PC-9 (cell line): Measurements from ENCODE around the gene MYBPC3. TPM values are rescaled to one million over a fixed set of nuclear protein-coding genes. Genes with fewer than 3 reads are reported as not detected.

Source experiments
- BruUV-seq: library from RNA; stranded (reverse); fragments of 400-500 nt; replicated peaks from 2 replicates; lab custom pipeline; 2021; lab: Mats Ljungman, UMichigan
- CTCF ChIA-PET: fragments of 300-600 bp; sonication (Branson Sonifier 250); formaldehyde crosslinking; loops from one replicate; lab custom pipeline; 2022; ENCODE audit warnings: antibody characterized with exemption; lab: Charles Lee
- POLR2A ChIA-PET: fragments of 300-600 bp; sonication (Branson Sonifier 250); formaldehyde crosslinking; loops from one replicate; lab custom pipeline; 2022; ENCODE audit warnings: antibody characterized with exemption; ENCODE audit not compliant: unreplicated experiment; lab: Charles Lee
- DNase-seq, 2 experiments: peaks; one replicate each; pipeline versions ENCODE4 v3.0.0 to v3.0.0-alpha.2; 2015 to 2022; ENCODE audit warnings: mixed read lengths in 1 of 2
- H2AFZ ChIP-seq: fragments of 200-600 bp; sonication (generic); 2 replicates; pipeline ENCODE4 v1.8.1; 2017; ENCODE audit warnings: antibody characterized with exemption
- H3F3A ChIP-seq: fragments of 200-600 bp; sonication (generic); 2 replicates; pipeline ENCODE4 v1.8.1; 2017; ENCODE audit warnings: antibody characterized with exemption, mild to moderate bottlenecking, low read depth; ENCODE audit not compliant: insufficient read depth
- H3K27ac ChIP-seq: fragments of 200-600 bp; sonication (generic); 2 replicates; pipeline ENCODE4 v1.6.1; 2016; ENCODE audit warnings: mixed run types
- H3K27me3 ChIP-seq: fragments of 200-600 bp; sonication (generic); 2 replicates; pipeline ENCODE4 v1.6.1; 2016; ENCODE audit warnings: low read depth, mixed run types; ENCODE audit not compliant: insufficient read depth
- H3K36me3 ChIP-seq: fragments of 200-600 bp; sonication (generic); 2 replicates; pipeline ENCODE4 v1.6.1; 2016; ENCODE audit warnings: low read depth, mixed run types
- H3K4me1 ChIP-seq: fragments of 200-600 bp; sonication (generic); replicated peaks from 2 replicates; pipeline ENCODE4 v1.6.1; 2016; ENCODE audit warnings: mixed run types; ENCODE audit not compliant: insufficient read depth
- H3K4me2 ChIP-seq: fragments of 200-600 bp; sonication (generic); 2 replicates; pipeline ENCODE4 v1.6.1; 2017; ENCODE audit warnings: mixed run types
- H3K4me3 ChIP-seq: fragments of 200-600 bp; sonication (generic); 2 replicates; pipeline ENCODE4 v1.6.1; 2016; ENCODE audit warnings: mixed run types
- H3K79me2 ChIP-seq: fragments of 200-600 bp; sonication (generic); 2 replicates; pipeline ENCODE4 v1.6.1; 2017; ENCODE audit warnings: low read depth, mixed run types
- H3K9me2 ChIP-seq: fragments of 200-600 bp; sonication (generic); 2 replicates; pipeline ENCODE4 v1.8.1; 2017; ENCODE audit warnings: mild to moderate bottlenecking; ENCODE audit not compliant: insufficient read depth
- H3K9me3 ChIP-seq: fragments of 200-600 bp; sonication (generic); 2 replicates; pipeline ENCODE4 v1.8.1; 2016; ENCODE audit warnings: low read depth; ENCODE audit not compliant: insufficient read depth
- H4K20me1 ChIP-seq: fragments of 200-600 bp; sonication (generic); 2 replicates; pipeline ENCODE4 v1.8.1; 2017; ENCODE audit not compliant: insufficient read depth
- EZH2 ChIP-seq: fragments of 200-600 bp; sonication (generic); IDR thresholded peaks from 2 replicates; pipeline ENCODE4 v1.8.0; 2017; ENCODE audit warnings: antibody characterized with exemption, low read depth
- intact Hi-C: fragments of 100-400 bp; cut with micrococcal nuclease; formaldehyde crosslinking; loops from one replicate; pipeline ENCODE4 v1.10.0; 2022; ENCODE audit not compliant: unreplicated experiment
- total RNA-seq: library from RNA; stranded (reverse); gene quantifications from 2 replicates; pipeline ENCODE4 v1.2.3, GENCODE V29; 2021
- TF ChIP-seq, protein P1 (sequence below): fragments of 200-600 bp; sonication (generic); conservative IDR thresholded peaks from 2 replicates; pipeline ENCODE4 v1.6.1; 2017; ENCODE audit warnings: mixed run types, antibody characterized with exemption, mild to moderate bottlenecking, moderate library complexity

MYBPC3 gene
- total RNA-seq, 1 experiment from 2014 or later, result not detected

DNA sequence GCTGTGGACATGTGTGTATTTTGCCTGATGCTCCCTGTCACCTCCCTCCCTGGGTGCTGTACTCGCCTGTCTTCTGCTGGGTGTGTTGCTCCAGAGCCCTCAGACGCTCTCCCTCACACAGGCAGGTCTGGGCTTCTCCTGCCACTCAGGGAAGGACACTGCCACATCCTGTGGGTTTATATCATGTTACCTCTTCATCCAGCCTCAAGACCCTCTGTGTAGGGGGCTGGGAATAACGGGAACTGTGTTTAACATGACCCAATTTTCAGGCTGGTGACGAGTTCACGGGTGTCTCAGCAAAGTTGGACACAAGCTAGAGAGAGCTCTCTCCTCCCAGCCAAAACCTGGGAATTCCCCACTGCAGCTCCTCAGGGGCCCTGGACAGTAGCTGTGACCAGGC is 24.6 kb downstream of the MYBPC3 start:
- no peak for DNase-seq
- CTCF ChIA-PET, result no interaction called here
- TF ChIP-seq, protein P1, sequence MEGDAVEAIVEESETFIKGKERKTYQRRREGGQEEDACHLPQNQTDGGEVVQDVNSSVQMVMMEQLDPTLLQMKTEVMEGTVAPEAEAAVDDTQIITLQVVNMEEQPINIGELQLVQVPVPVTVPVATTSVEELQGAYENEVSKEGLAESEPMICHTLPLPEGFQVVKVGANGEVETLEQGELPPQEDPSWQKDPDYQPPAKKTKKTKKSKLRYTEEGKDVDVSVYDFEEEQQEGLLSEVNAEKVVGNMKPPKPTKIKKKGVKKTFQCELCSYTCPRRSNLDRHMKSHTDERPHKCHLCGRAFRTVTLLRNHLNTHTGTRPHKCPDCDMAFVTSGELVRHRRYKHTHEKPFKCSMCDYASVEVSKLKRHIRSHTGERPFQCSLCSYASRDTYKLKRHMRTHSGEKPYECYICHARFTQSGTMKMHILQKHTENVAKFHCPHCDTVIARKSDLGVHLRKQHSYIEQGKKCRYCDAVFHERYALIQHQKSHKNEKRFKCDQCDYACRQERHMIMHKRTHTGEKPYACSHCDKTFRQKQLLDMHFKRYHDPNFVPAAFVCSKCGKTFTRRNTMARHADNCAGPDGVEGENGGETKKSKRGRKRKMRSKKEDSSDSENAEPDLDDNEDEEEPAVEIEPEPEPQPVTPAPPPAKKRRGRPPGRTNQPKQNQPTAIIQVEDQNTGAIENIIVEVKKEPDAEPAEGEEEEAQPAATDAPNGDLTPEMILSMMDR, result no peak
- TF ChIP-seq EZH2, result no peak
- Histone ChIP-seq H3F3A (peaks cover 9% of the 10 kb centered on the region; the same call in 1 of the 2 replicates), H2AFZ (no peak overlapping the region), H3K27me3 (no peaks in the 10 kb centered on the region), H4K20me1 (no peaks in the 10 kb centered on the region; the same call in 1 of the 2 replicates), H3K4me3 (no peak overlapping the region), H3K27ac (no peak overlapping the region), H3K36me3 (peaks cover 10% of the 10 kb centered on the region; the same call in 1 of the 2 replicates), H3K9me3 (no peaks in the 10 kb centered on the region), H3K9me2 (no peaks in the 10 kb centered on the region), H3K4me2 (no peak overlapping the region), H3K79me2 (no peaks in the 10 kb centered on the region), H3K4me1 (no peaks in the 10 kb centered on the region)
- intact Hi-C loops, result no loop called here
- BruUV-seq, result no TSS peak
- POLR2A ChIA-PET, result no interaction called here

DNA sequence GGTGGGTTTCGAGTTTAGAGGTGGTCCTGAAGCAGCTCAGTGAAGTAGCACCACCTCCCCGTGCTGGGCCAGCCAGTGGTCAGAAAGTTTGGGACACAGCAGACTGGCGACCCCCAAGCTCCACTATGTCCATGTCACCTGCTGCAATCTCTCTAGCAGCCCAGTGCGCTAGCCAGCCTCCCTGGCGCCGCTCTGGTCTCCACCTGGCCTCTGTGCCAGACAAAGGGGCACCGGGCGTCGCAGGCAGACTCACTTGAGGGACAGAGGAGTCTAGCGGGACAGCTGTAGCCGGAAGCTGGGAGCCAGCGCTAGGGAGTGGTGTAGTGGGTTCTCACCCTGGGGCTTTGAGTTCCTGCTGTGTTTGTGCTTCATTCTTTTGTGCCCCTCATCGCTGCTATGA is 25.5 kb downstream of the MYBPC3 start:
- H3K4me2 ChIP-seq, result no peak overlapping the region
- peaks cover 9% of the 10 kb centered on the region; the same call in 1 of the 2 replicates for H3F3A ChIP-seq
- intact Hi-C loops, result no loop called here
- POLR2A ChIA-PET, result no interaction called here
- TF ChIP-seq, protein P1, result no peak
- TF ChIP-seq EZH2, result no peak
- H2AFZ ChIP-seq, result no peak overlapping the region
- no peak overlapping the region for H3K4me3 ChIP-seq
- H3K9me3 ChIP-seq, result no peaks in the 10 kb centered on the region
- H4K20me1 ChIP-seq, result no peaks in the 10 kb centered on the region; the same call in 1 of the 2 replicates
- BruUV-seq, result no TSS peak
- H3K4me1 ChIP-seq, result no peaks in the 10 kb centered on the region
- peaks cover 10% of the 10 kb centered on the region; the same call in 1 of the 2 replicates for H3K36me3 ChIP-seq
- DNase-seq, result no peak
- H3K79me2 ChIP-seq, result no peaks in the 10 kb centered on the region
- H3K27me3 ChIP-seq, result no peaks in the 10 kb centered on the region
- H3K9me2 ChIP-seq, result no peaks in the 10 kb centered on the region
- H3K27ac ChIP-seq, result no peak overlapping the region
- CTCF ChIA-PET, result no interaction called here

DNA sequence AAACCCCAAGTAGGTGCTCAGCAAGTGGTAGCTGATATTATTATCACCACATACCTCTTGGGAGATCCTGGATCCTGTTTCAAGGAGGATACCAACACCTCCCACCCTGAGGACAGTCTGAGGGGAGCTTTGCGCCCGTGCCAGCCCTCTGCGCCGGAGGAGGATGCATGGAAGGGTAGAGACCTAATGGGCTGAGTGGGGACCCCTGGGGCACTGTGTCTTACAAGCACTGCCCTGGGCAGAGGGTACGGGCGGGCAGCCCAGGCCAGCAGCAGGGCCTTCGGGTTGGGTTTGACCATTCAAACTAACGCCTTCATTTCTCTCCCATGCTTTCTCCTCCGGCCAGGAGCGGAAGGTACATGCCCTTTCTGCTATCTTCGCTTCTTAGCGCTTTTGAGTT is 26.3 kb downstream of the MYBPC3 start:
- ChIA-PET POLR2A (no interaction called here), CTCF (no interaction called here)
- Histone ChIP-seq H4K20me1 (no peaks in the 10 kb centered on the region; the same call in 1 of the 2 replicates), H3K9me3 (no peaks in the 10 kb centered on the region), H3K27ac (no peak overlapping the region), H3K4me3 (no peak overlapping the region), H2AFZ (no peak overlapping the region), H3K36me3 (peaks cover 10% of the 10 kb centered on the region; the same call in 1 of the 2 replicates), H3K9me2 (no peaks in the 10 kb centered on the region), H3F3A (peaks cover 9% of the 10 kb centered on the region; the same call in 1 of the 2 replicates), H3K4me2 (no peak overlapping the region), H3K27me3 (no peaks in the 10 kb centered on the region), H3K79me2 (no peaks in the 10 kb centered on the region), H3K4me1 (no peaks in the 10 kb centered on the region)
- intact Hi-C loops, result no loop called here
- TF ChIP-seq, protein P1, result no peak
- no peak for TF ChIP-seq EZH2
- DNase-seq, result no peak
- BruUV-seq, result no TSS peak
